Measurements from ENCODE around the gene NAALADL1.
A peak's percentile ranks its signal among the peaks of the same experiment; 100 is the strongest.
"Not testable (repeated sequence)": the region's sequence is repeated elsewhere in the genome, so short reads cannot be mapped to it uniquely, and the experiment has no call there.

Gene NAALADL1

GRCh38 chr11:65040520-65040846, 17.9 kb downstream of the NAALADL1 start:
- DNase-seq (ENCODE audit: insufficient read length, low spot score) (no peak), FAIRE-seq (no peak)
- no peak for TF ChIP-seq CTCF (IDR thresholded peaks at IDR 0.05; ENCODE audit: insufficient read depth, missing control alignments)

GRCh38 chr11:65036931-65037330, 21.4 kb downstream of the NAALADL1 start:
- FAIRE-seq (no peak), DNase-seq (ENCODE audit: insufficient read length, low spot score) (no peak)
- TF ChIP-seq CTCF (IDR thresholded peaks at IDR 0.05; ENCODE audit: insufficient read depth, missing control alignments) = no peak

GRCh38 chr11:65035579-65035978, 22.8 kb downstream of the NAALADL1 start:
- FAIRE-seq = no peak
- no peak for TF ChIP-seq CTCF (IDR thresholded peaks at IDR 0.05; ENCODE audit: insufficient read depth, missing control alignments)
- DNase-seq (ENCODE audit: insufficient read length, low spot score) = no peak

- TF ChIP-seq CTCF (IDR thresholded peaks at IDR 0.05; ENCODE audit: insufficient read depth, missing control alignments) = no peak
- FAIRE-seq (no peak), DNase-seq (ENCODE audit: insufficient read length, low spot score) (no peak)
Measured at GRCh38 chr11:65034423-65034822, 23.9 kb downstream of the NAALADL1 start.

- FAIRE-seq (no peak), DNase-seq (ENCODE audit: insufficient read length, low spot score) (no peak)
- no peak for TF ChIP-seq CTCF (IDR thresholded peaks at IDR 0.05; ENCODE audit: insufficient read depth, missing control alignments)
Measured at GRCh38 chr11:65032216-65032615, 26.1 kb downstream of the NAALADL1 start.

GRCh38 chr11:65027213-65028067, 30.9 kb downstream of the NAALADL1 start, which contains the start of gene SNX15:
Gene SNX15, plus strand, starts transcription at chr11:65027439. Its CDS starts 99 bp downstream, at chr11:65027538.
- TF ChIP-seq CTCF (IDR thresholded peaks at IDR 0.05; ENCODE audit: insufficient read depth, missing control alignments) = peak; percentile 36
- no peak for FAIRE-seq
- peak; percentile 82 for DNase-seq (ENCODE audit: insufficient read length, low spot score)

- no peak for TF ChIP-seq CTCF (IDR thresholded peaks at IDR 0.05; ENCODE audit: insufficient read depth, missing control alignments)
- DNase-seq (ENCODE audit: insufficient read length, low spot score) = no peak
Measured at GRCh38 chr11:65026810-65027209, 31.5 kb downstream of the NAALADL1 start.

GRCh38 chr11:65023502-65023901, 34.9 kb downstream of the NAALADL1 start:
- FAIRE-seq; DNase-seq (ENCODE audit: insufficient read length, low spot score): not testable (repeated sequence)

More at GRCh38 chr11:65026810-65027209, 31.5 kb downstream of the NAALADL1 start:
- FAIRE-seq = no peak

All from D721Med (cell line).